ENCODE results near the gene CDKN2D. TPM values are rescaled to one million over a fixed set of nuclear protein-coding genes. Genes with fewer than 3 reads are reported as not detected.

The CDKN2D gene
- total RNA-seq, 2 experiments from 2014 or later = 83.3 to 84.0 TPM

GRCh38 chr19:10523135-10523636 lies 45.6 kb downstream of the CDKN2D start:
- peak in 3 of 14 experiments; percentile 52 to 71 (median 58) for DNase-seq
- no peak for ATAC-seq (ENCODE audit: poor library complexity)
- Histone ChIP-seq H3K4me1 (ENCODE audit: insufficient read depth, low read length) (peaks cover 21% of the 10 kb centered on the region), H3K4me3 (ENCODE audit: low read length) (no peak overlapping the region), H3K36me3 (ENCODE audit: insufficient read depth, low read length) (no peaks in the 10 kb centered on the region), H3K9me3 (ENCODE audit: control insufficient read depth in 1 of 2, insufficient read depth in 1 of 2, low read length in 2 of 2) (peaks cover 0 to 9% of the 10 kb centered on the region in 2 experiments), H3K27ac (ENCODE audit: low read depth in 1 of 2, low read length in 2 of 2) (no peak overlapping the region), H3K27me3 (ENCODE audit: control insufficient read depth in 1 of 2, insufficient read depth in 2 of 2, low read length in 2 of 2) (peaks cover 11 to 16% of the 10 kb centered on the region in 2 experiments)
- intact Hi-C loops (cut with DNase I, micrococcal nuclease) = no loop called here
- TF ChIP-seq, protein P1, sequence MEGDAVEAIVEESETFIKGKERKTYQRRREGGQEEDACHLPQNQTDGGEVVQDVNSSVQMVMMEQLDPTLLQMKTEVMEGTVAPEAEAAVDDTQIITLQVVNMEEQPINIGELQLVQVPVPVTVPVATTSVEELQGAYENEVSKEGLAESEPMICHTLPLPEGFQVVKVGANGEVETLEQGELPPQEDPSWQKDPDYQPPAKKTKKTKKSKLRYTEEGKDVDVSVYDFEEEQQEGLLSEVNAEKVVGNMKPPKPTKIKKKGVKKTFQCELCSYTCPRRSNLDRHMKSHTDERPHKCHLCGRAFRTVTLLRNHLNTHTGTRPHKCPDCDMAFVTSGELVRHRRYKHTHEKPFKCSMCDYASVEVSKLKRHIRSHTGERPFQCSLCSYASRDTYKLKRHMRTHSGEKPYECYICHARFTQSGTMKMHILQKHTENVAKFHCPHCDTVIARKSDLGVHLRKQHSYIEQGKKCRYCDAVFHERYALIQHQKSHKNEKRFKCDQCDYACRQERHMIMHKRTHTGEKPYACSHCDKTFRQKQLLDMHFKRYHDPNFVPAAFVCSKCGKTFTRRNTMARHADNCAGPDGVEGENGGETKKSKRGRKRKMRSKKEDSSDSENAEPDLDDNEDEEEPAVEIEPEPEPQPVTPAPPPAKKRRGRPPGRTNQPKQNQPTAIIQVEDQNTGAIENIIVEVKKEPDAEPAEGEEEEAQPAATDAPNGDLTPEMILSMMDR (IDR thresholded peaks at IDR 0.05) = no peak
- Mint-ChIP-seq H3K27me3 (peaks cover 20% of the 10 kb centered on the region), H3K27ac (no peak overlapping the region), H3K9me3 (no peaks in the 10 kb centered on the region), H3K4me1 (ENCODE audit: low read depth) (peaks cover 13% of the 10 kb centered on the region), H3K36me3 (ENCODE audit: low read depth) (no peaks in the 10 kb centered on the region), H3K4me3 (no peak overlapping the region)
- POLR2A ChIA-PET = no interaction called here
- CTCF ChIA-PET = interaction anchor here (0.7 kb wide), 1 partner anchor 420 kb away, joined by 3 read pairs; no protein-coding TSS in a partner anchor

DNA sequence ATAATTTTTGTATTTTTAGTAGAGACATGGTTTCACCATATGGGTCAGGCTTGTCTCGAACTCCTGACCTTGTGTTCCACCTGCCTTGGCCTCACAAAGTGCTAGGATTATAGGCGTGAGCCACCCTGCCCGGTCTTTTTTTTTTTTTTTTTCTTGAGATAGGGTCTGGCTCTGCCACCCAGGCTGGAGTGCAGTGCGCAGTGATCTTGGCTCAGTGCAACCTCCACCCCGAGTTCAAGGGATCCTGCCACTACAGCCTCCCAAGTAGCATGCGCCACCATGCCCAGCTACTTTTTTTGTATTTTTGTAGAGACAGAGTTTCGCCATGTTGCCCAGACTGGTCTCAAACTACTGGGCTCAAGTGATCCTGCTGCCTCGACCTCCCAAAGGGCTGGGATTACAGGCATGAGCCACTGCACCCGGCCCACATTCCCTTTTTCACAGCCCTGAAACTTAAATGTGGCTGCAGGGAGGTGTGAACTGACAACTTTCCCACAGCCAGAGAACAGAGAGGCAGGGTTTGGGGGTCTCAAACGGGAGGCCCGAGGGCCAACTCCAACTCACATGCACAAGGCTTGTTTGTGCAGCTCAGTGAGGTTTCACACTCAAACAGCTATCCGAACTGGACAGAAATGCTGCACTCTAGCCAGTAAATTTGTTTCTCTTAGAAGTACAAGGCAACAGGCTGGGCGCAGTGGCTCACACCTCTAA lies 47.2 kb downstream of the CDKN2D start:
- ATAC-seq (ENCODE audit: poor library complexity) = no peak
- no peak overlapping the region for H3K4me3 ChIP-seq (ENCODE audit: low read length)
- DNase-seq = peak in 1 of 14 experiments; percentile 11
- no peaks in the 10 kb centered on the region for H3K36me3 Mint-ChIP-seq (ENCODE audit: low read depth)
- ChIA-PET CTCF (interaction anchor here (1.5 kb wide), 1 partner anchor 16 kb away, joined by 3 read pairs; no protein-coding TSS in a partner anchor), POLR2A (no interaction called here)
- no peak overlapping the region for H3K4me3 Mint-ChIP-seq
- TF ChIP-seq, protein P1 (IDR thresholded peaks at IDR 0.05) = no peak
- no peaks in the 10 kb centered on the region for H3K9me3 Mint-ChIP-seq
- peaks cover 23 to 29% of the 10 kb centered on the region in 2 experiments for H3K27me3 ChIP-seq (ENCODE audit: control insufficient read depth in 1 of 2, insufficient read depth in 2 of 2, low read length in 2 of 2)
- H3K4me1 ChIP-seq (ENCODE audit: insufficient read depth, low read length) = peaks cover 33% of the 10 kb centered on the region
- H3K9me3 ChIP-seq (ENCODE audit: control insufficient read depth in 1 of 2, insufficient read depth in 1 of 2, low read length in 2 of 2) = peaks cover 0 to 13% of the 10 kb centered on the region in 2 experiments
- intact Hi-C loops (cut with DNase I, micrococcal nuclease) = no loop called here
- peaks cover 22% of the 10 kb centered on the region for H3K4me1 Mint-ChIP-seq (ENCODE audit: low read depth)
- H3K36me3 ChIP-seq (ENCODE audit: insufficient read depth, low read length) = no peaks in the 10 kb centered on the region
- H3K27ac Mint-ChIP-seq = no peak overlapping the region
- no peak overlapping the region for H3K27ac ChIP-seq (ENCODE audit: low read depth in 1 of 2, low read length in 2 of 2)
- peaks cover 29% of the 10 kb centered on the region for H3K27me3 Mint-ChIP-seq

DNA sequence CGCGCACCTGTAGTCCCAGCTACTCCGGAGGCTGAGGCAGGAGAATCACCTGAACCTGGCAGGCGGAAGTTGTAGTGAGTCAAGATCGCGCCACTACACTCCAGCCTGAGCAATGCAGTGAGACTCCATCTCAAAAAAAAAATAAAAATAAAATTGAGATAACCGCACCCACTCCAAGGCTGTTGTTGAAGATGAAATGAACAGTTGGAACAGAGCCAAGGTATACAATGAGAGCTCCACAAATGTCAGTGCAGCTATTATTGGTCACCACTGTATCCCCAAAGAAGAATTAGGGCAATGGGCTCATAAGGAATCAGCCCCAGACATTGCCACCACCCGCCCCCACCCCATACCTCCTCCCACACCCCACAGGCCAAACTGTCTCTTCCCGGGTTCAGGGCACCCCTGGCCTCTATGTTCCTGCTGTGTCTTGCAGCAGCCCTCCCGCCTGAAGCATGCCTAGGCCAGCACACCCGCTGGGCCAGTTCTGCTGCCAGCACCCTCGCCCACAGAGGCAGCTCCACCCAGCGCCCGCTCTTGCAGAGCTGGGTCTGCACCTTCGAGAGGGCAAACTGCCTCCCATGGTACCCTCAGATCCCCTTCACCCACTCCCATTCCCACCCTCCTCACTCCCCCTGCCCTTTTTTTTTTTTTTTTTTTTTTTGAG lies 48.0 kb downstream of the CDKN2D start:
- H3K36me3 Mint-ChIP-seq (ENCODE audit: low read depth) = no peaks in the 10 kb centered on the region
- peaks cover 24% of the 10 kb centered on the region for H3K4me1 Mint-ChIP-seq (ENCODE audit: low read depth)
- ChIA-PET CTCF (interaction anchor here (1.5 kb wide), 1 partner anchor 15 kb away, joined by 3 read pairs; no protein-coding TSS in a partner anchor), POLR2A (no interaction called here)
- H3K27ac Mint-ChIP-seq = no peak overlapping the region
- TF ChIP-seq, protein P1 (IDR thresholded peaks at IDR 0.05) = no peak
- Histone ChIP-seq H3K27me3 (ENCODE audit: control insufficient read depth in 1 of 2, insufficient read depth in 2 of 2, low read length in 2 of 2) (peaks cover 31 to 35% of the 10 kb centered on the region in 2 experiments), H3K27ac (ENCODE audit: low read depth in 1 of 2, low read length in 2 of 2) (no peak overlapping the region), H3K4me3 (ENCODE audit: low read length) (no peak overlapping the region), H3K4me1 (ENCODE audit: insufficient read depth, low read length) (peaks cover 33% of the 10 kb centered on the region), H3K36me3 (ENCODE audit: insufficient read depth, low read length) (no peaks in the 10 kb centered on the region), H3K9me3 (ENCODE audit: control insufficient read depth in 1 of 2, insufficient read depth in 1 of 2, low read length in 2 of 2) (peaks cover 0 to 13% of the 10 kb centered on the region in 2 experiments)
- DNase-seq (peak in 1 of 14 experiments; percentile 19), ATAC-seq (ENCODE audit: poor library complexity) (no peak)
- intact Hi-C loops (cut with DNase I, micrococcal nuclease) = no loop called here
- no peaks in the 10 kb centered on the region for H3K9me3 Mint-ChIP-seq
- peaks cover 37% of the 10 kb centered on the region for H3K27me3 Mint-ChIP-seq
- no peak overlapping the region for H3K4me3 Mint-ChIP-seq
